Osteocyte (in vitro differentiated cells): ENCODE results near the gene DGCR6. TPM values are rescaled to one million over a fixed set of nuclear protein-coding genes. Genes with fewer than 3 reads are reported as not detected.
A peak's percentile ranks its signal among the peaks of the same experiment; 100 is the strongest.
"Not testable (repeated sequence)": the region's sequence is repeated elsewhere in the genome, so short reads cannot be mapped to it uniquely, and the experiment has no call there.

ENCODE experiments used
- DNase-seq: peaks from one replicate; pipeline ENCODE4 v3.0.0; 2021; ENCODE audit warnings: mixed read lengths; ENCODE audit not compliant: unreplicated experiment; ENCODE audit errors: extremely low spot score
- H3K27ac Mint-ChIP-seq: one replicate; pipeline ENCODE4 v1.8.0; 2021; ENCODE audit warnings: mild to moderate bottlenecking, mixed read lengths; ENCODE audit not compliant: unreplicated experiment
- H3K27me3 Mint-ChIP-seq: one replicate; pipeline ENCODE4 v1.8.0; 2021; ENCODE audit warnings: mixed read lengths; ENCODE audit not compliant: unreplicated experiment
- H3K36me3 Mint-ChIP-seq: one replicate; pipeline ENCODE4 v1.8.0; 2021; ENCODE audit warnings: mixed read lengths; ENCODE audit not compliant: unreplicated experiment
- H3K4me1 Mint-ChIP-seq: one replicate; pipeline ENCODE4 v1.8.0; 2021; ENCODE audit warnings: mixed read lengths; ENCODE audit not compliant: unreplicated experiment
- H3K4me3 Mint-ChIP-seq: one replicate; pipeline ENCODE4 v1.8.0; 2021; ENCODE audit warnings: mild to moderate bottlenecking, moderate library complexity, mixed read lengths; ENCODE audit not compliant: unreplicated experiment
- H3K9me3 Mint-ChIP-seq: one replicate; pipeline ENCODE4 v1.8.0; 2021; ENCODE audit warnings: mixed read lengths; ENCODE audit not compliant: unreplicated experiment
- CTCF ChIP-seq: fragments of 200-600 bp; sonication (generic); IDR thresholded peaks from 2 replicates; pipeline ENCODE4 v1.5.0; 2021; ENCODE audit warnings: antibody characterized with exemption, mild to moderate bottlenecking, moderate library complexity
- total RNA-seq: library from RNA; stranded (reverse); gene quantifications from 2 replicates; pipeline ENCODE4 v1.2.1, GENCODE V29; 2021

DGCR6 gene
- total RNA-seq, 1 donor from 2014 or later: 5.2 TPM

DNA sequence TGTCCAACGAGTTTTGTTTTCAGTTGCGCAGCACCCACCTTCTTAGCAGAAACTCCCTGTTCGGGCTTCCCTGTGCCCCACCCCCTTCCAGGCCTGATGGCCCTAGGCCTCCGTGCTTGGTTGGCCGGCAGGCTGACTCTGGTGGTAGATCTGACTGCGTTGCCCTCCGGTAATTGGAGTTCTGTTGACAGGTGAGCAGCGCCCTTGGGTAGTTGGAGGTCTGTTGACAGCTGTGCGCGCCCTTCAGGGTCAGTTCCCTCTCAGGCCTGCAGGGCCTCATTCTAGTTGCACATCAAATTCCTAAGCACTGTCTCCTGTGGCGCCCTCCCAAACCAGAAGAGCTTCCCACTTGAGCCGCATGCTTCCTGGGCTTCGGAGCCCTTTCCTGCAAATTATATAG lies 776 bp downstream of the DGCR6 start:
- Mint-ChIP-seq H3K4me1 (peaks cover 1% of the 10 kb centered on the region), H3K36me3 (no peaks in the 10 kb centered on the region), H3K9me3 (no peaks in the 10 kb centered on the region), H3K4me3 (no peak overlapping the region), H3K27ac (no peak overlapping the region), H3K27me3 (no peaks in the 10 kb centered on the region)
- TF ChIP-seq CTCF: no peak
- no peak for DNase-seq

- no peaks in the 10 kb centered on the region for H3K9me3 Mint-ChIP-seq
- H3K27me3 Mint-ChIP-seq: no peaks in the 10 kb centered on the region
- DNase-seq: peak; percentile 66
- peaks cover 1% of the 10 kb centered on the region for H3K4me1 Mint-ChIP-seq
- no peaks in the 10 kb centered on the region for H3K36me3 Mint-ChIP-seq
- H3K4me3 Mint-ChIP-seq: no peak overlapping the region
- H3K27ac Mint-ChIP-seq: no peak overlapping the region
- no peak for TF ChIP-seq CTCF
Measured at GRCh38 chr22:18909556-18909955, 3.4 kb downstream of the DGCR6 start.

DNA sequence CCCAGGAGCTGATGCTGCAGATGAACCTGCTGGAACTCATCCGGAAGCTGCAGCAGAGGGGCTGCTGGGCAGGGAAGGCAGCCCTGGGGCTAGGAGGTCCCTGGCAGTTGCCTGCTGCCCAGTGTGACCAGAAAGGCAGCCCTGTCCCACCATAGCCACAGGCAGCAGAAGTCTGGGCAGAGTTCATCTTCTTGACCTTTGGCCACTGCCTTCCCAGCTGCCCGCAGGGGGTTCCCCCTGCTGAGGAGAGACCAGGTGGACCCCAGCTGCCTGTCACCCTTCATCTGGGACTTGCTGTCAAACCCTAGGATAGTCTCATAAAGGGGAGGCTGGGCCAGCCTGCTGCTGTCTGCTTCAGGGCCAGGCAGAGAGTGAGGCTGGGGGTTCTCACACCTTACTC lies 5.4 kb downstream of the DGCR6 start:
- H3K36me3 Mint-ChIP-seq, H3K9me3 Mint-ChIP-seq, H3K27ac Mint-ChIP-seq, H3K4me3 Mint-ChIP-seq, H3K4me1 Mint-ChIP-seq, DNase-seq, H3K27me3 Mint-ChIP-seq: not testable (repeated sequence)

DNA sequence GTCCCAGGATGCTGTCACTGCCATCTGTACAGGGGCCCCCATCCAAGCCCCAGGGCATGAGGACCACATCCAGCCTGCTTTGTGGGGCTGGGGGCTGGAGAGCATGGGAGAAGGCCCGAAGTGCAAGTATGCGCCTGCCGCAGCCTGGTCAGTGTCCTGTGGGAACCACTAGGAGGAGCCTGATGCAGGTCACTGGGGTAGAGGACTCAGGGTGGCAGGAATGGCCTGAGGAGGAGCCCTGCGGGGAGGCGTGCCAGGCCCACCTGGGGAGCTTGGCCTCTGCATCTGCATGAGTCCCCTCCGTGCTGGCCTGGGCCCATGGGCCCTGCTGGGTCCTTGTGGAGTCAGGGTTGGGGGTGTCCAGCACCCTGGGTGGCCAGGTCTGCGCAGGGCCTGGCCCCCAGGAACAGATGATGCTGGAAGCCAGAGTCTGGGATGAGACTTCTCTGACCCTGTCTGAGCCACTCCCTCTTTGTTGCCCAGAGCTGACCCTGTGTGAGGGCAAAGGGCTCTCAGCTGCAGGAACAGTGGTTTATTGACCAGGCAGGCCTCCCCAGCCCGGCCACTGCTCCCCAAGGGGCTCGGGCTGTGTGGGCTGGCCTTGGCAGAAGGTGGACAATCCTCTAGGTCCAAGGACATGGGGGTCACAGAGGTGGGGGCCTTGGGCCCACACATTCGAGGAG lies 6.3 kb downstream of the DGCR6 start:
- H3K4me3 Mint-ChIP-seq, H3K27me3 Mint-ChIP-seq, H3K9me3 Mint-ChIP-seq, H3K36me3 Mint-ChIP-seq, H3K4me1 Mint-ChIP-seq, DNase-seq, H3K27ac Mint-ChIP-seq: not testable (repeated sequence)

DNA sequence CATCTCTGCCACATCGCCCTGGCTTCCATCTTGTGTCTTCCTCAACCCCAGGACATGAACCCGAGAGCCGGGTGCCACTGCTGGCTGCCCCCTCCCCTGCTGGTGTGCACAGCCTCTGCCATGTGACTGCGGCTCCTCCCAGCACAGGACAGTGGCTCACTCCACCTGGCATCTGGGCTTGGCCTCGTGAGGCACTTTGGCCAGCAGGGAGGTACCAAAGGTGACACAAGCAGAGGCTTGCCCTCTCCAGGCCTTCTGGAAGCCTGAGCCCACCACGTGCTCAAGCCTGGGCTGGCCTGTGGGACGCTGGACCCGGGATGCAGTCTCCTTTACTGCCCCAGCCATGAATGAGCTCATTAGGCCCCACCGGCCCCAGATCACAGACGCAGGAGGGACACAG lies 8.4 kb downstream of the DGCR6 start:
- not testable (repeated sequence) for H3K4me1 Mint-ChIP-seq, H3K27ac Mint-ChIP-seq, H3K4me3 Mint-ChIP-seq, DNase-seq, H3K36me3 Mint-ChIP-seq, H3K27me3 Mint-ChIP-seq, H3K9me3 Mint-ChIP-seq

DNA sequence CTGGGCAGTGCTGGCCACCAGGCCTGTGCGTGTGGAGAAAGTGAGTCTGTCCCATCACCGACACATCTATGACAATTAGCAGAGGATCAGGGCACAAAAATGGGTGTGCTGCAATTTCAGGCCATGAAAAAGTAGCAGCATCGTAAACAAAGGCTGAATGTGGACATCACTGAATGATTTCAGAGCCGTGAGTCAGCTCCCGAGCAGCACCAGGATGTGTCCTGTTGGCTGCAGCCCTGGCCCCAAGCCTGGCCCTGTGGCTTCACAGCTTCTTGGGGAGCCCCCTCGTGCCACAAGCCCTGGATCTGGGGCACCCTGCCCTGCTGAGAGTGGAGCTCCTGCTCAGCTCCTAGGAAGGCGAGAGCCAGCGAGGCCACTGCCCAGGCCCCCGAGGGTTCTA lies 9.4 kb downstream of the DGCR6 start:
- not testable (repeated sequence) for H3K27ac Mint-ChIP-seq, H3K4me1 Mint-ChIP-seq, H3K4me3 Mint-ChIP-seq, H3K27me3 Mint-ChIP-seq, DNase-seq, H3K36me3 Mint-ChIP-seq, H3K9me3 Mint-ChIP-seq

DNA sequence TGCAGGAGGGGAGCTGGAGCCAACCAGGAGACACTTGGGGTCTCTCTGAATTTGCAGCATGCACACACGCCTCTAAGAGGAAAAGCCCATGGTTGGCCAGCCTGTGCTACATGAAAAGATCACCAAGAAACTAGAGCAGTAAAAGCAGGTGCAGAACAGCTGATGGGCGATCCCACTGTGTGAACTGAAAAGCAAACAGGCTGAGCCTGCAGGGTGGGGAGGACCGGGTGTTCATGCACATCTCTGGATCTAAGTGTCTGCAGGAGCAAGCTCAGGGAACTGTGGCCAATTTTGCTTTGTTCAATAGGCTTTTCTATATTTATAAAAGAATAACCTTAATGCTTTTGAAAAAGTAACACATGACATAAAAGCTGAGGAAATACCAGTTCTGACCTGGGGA lies 11.7 kb downstream of the DGCR6 start:
- H3K4me1 Mint-ChIP-seq, H3K27me3 Mint-ChIP-seq, H3K4me3 Mint-ChIP-seq, H3K9me3 Mint-ChIP-seq, DNase-seq, H3K27ac Mint-ChIP-seq, H3K36me3 Mint-ChIP-seq: not testable (repeated sequence)

GRCh38 chr22:18920257-18920902 lies 14.3 kb downstream of the DGCR6 start:
- not testable (repeated sequence) for H3K9me3 Mint-ChIP-seq, H3K27me3 Mint-ChIP-seq, H3K4me3 Mint-ChIP-seq, DNase-seq, H3K27ac Mint-ChIP-seq, H3K4me1 Mint-ChIP-seq, H3K36me3 Mint-ChIP-seq
